AG10803 (cell line): Measurements from ENCODE around the gene SLC38A1.

Source experiments
- DNase-seq: peaks from one replicate; pipeline ENCODE4 v3.0.0; 2010; ENCODE audit warnings: low read depth
- H3K4me3 ChIP-seq: 2 replicates; pipeline ENCODE4 v1.5.1; 2011; ENCODE audit warnings: mild to moderate bottlenecking, low read length, control low read depth
- TF ChIP-seq, protein P1 (sequence below): conservative IDR thresholded peaks from 2 replicates; pipeline ENCODE4 v1.5.1; 2011; ENCODE audit warnings: mild to moderate bottlenecking, low read length, control low read depth, inconsistent platforms

SLC38A1 gene

DNA sequence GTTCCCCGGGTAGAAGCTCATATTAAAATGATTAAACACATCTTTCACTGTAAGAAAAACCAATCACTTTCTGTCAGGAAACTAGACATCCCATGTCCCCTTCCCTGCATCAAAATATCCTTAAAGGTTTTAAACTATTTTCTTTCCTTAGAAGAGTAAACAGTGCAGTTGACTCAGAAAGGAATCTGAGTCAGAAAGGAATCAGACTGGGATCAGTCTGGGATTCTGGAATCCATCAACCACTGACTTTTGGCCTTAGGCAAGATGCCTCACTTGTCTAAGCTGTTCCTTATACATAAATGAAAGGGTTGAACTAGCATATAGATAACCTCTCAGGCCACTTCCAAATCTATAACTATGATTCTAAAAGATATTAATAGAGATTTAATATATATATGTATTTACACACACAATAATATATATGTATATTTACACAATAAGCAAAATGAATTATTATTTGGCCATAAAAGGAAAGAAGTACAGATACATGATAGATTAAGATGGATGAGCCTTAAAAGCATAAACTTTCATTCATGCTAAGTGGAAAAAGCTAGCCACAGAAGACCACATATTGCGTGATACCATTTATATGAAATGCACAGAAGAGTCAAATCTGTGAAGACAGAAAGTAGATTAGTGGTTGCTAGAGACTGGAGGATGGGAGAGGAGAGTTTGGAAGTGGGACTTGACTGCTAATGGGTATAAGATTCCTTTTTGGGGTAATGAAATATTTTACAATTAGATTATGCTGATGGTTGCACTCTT, 114.4 kb downstream of the SLC38A1 start:
- TF ChIP-seq, protein P1, sequence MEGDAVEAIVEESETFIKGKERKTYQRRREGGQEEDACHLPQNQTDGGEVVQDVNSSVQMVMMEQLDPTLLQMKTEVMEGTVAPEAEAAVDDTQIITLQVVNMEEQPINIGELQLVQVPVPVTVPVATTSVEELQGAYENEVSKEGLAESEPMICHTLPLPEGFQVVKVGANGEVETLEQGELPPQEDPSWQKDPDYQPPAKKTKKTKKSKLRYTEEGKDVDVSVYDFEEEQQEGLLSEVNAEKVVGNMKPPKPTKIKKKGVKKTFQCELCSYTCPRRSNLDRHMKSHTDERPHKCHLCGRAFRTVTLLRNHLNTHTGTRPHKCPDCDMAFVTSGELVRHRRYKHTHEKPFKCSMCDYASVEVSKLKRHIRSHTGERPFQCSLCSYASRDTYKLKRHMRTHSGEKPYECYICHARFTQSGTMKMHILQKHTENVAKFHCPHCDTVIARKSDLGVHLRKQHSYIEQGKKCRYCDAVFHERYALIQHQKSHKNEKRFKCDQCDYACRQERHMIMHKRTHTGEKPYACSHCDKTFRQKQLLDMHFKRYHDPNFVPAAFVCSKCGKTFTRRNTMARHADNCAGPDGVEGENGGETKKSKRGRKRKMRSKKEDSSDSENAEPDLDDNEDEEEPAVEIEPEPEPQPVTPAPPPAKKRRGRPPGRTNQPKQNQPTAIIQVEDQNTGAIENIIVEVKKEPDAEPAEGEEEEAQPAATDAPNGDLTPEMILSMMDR, result no peak
- peak; percentile 62 for DNase-seq
- H3K4me3 ChIP-seq, result no peak overlapping the region

DNA sequence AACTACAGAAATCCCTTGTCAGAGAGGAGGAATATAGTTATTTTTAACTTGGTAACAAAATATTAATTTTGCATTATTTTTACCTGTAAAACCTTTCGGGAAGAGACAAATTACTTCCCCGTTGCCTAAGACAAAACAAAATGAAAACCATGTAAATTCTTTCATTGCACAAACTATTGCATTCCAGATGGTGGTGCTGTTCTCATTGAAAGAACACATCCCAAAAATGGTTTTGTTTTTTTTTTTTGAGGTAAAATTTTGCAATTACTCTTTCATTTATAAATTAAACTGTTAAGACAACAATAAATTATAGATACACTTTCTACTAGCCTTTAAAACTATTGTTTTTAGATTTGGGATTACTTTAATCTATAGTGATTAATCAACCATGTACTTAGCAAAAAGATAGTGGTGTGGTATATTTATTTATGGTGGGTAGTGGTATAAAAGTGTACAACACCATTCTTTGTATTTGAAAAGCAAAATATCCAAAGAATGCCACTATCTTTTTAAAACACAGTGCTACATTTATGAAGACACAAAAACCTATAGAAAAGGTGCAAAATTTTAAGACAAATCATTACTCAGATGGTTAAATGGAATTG, 115.5 kb downstream of the SLC38A1 start:
- peak; percentile 63 for DNase-seq
- H3K4me3 ChIP-seq, result no peak overlapping the region
- TF ChIP-seq, protein P1, result peak; percentile 85

DNA sequence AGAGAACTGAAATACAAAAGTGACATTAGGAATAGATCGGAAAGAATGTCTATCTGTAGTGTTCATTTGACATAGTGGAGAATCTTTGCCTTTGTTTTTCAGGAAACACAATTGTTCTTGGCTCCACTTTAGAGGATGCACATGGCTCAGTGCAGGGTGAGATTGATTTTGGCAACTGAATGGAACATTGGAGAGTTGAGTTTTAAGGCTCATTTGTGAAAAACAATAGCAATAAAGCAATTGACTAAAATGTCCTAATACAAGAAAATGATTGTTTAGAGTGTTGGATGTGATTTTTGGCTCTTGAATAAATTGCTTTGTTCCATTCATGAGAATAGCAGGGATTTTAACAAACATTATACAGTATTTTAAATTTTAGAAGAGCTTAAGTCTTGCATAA, 116.4 kb downstream of the SLC38A1 start:
- no peak for DNase-seq
- H3K4me3 ChIP-seq, result no peak overlapping the region
- TF ChIP-seq, protein P1, result no peak

DNA sequence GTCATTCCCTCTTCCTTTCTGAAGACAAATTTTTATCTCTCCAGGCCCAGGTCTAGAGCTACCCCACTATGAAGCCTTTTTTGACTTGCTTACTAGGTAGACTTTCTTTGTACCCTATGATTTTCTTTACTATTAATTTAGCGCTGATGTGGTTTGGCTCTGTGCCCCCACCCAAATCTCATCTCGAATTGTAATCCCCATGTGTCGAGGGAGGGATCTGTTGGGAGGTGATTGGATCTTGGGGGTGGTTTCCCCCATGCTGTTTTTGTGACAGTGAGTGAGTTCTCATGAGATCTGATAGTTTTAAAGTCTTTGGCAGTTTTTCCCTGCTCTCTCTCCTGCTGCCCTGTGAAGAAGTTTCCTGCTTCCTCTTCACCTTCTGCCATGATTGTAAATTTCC, 118.1 kb downstream of the SLC38A1 start:
- DNase-seq, result no peak
- H3K4me3 ChIP-seq, result no peak overlapping the region
- TF ChIP-seq, protein P1, result no peak

DNA sequence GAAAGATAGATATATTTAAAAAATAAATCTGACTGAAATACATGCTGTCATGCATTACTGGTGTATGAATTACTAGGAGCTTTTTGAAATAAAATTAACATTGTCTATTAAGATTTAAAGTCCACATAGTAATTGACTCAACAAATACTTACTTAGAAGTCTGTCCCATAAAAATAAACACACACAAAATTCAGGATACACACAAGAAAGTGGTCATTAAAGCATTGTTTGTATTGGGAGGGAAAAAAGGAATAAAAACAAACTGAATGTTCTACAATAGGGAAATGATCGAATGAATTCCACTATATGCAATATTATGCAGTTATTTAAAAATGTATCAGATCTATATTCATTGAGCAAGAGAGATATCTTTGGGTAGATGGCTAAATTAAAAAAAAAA, 118.9 kb downstream of the SLC38A1 start:
- DNase-seq, result no peak
- TF ChIP-seq, protein P1, result no peak
- H3K4me3 ChIP-seq, result no peak overlapping the region

DNA sequence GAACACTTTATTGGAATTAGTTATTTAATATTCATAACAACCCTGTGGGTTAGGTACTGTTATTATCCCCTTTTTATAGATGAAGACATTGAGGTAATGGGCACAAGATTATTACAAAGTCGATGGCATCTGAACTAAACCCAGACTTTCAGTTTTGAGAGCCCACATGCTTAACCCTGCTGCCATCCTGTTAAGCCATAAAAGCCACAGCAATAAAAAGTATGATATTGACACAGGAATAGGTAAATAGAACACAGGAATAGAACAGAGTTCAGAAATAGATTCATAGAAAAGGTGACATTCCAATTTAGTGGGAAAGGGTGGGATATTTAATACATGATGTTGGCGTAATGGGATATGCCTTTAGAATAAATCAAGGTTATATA, 119.8 kb downstream of the SLC38A1 start:
- no peak for DNase-seq
- TF ChIP-seq, protein P1, result no peak
- H3K4me3 ChIP-seq, result no peak overlapping the region
